Activated CD8-positive, alpha-beta memory T cell treated with anti-CD3 and anti-CD28 coated beads for 4 hours (primary cell): ENCODE data around the gene VN1R2.
"Not testable (repeated sequence)": the region's sequence is repeated elsewhere in the genome, so short reads cannot be mapped to it uniquely, and the experiment has no call there.

Experiments used
- DNase-seq, 2 donors: peaks; one replicate each; pipeline ENCODE4 v3.0.0-alpha.2; 2020; ENCODE audit warnings: low read depth in 2 of 2

Gene VN1R2

DNA sequence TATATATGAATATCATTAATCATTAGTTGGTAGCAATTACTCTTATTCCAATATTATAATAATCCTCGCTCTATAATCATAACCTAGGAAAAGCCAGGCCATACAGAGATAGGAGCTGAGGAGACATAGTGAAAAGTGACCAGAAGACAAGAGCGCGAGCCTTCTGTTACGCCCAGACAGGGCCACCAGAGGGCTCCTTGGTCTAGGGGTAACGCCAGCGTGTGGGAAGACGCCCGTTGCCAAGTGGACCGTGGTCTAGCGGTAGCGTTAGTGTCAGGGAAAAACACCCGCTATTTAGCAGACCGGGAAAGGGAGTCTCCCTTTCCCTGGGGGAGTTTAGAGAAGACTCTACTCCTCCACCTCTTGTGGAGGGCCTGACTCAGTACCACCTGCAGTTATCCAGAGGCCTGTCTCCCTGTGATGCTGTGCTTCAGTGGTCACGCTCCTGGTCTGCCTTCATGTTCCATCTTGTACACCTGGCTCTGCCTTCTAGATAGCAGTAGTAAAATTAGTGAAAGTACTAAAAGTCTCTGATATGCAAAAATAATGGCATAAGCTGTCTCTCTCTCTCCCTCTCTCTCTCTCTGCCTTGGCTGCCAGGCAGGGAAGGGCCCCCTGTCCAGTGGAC, at the start of gene VN1R2:
VN1R2 (plus strand) TSS at position 578 of the 628 bp plus-strand sequence. CDS start 84 bp downstream, outside the sequence.
- DNase-seq: not testable (repeated sequence)

GRCh38 chr19:53211554-53211953, 46.5 kb upstream of the VN1R2 start:
- not testable (repeated sequence) for DNase-seq

DNA sequence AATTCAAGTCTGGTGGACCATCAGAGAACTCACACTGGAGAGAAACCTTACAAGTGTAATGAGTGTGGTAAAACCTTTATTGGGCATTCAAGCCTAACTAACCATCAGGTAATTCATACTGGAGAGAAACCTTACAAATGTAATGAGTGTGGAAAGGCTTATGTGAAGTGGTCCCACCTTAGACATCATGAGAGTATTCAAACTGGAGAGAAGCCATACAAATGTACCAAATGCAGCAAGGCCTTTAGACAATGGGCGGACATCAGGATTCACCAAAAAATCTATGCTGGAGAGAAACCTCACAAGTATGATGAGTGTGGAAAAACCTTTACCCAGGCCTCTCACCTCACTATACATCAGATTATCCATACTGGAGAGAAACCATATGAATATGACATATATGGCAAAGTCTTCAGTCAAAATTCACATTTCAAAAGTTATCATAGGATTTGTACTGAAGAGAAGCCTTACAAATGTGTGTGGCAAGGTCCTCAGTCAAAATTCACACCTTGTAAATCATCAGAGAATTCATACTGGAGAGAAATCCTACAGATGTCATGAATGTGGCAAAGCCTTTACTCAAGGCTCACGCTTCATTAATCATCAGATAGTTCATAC, 45.3 kb upstream of the VN1R2 start:
- DNase-seq: no peak

- DNase-seq: not testable (repeated sequence)
These were observed 35.4 kb upstream of the VN1R2 start for GRCh38 chr19:53222716-53223115.

DNA sequence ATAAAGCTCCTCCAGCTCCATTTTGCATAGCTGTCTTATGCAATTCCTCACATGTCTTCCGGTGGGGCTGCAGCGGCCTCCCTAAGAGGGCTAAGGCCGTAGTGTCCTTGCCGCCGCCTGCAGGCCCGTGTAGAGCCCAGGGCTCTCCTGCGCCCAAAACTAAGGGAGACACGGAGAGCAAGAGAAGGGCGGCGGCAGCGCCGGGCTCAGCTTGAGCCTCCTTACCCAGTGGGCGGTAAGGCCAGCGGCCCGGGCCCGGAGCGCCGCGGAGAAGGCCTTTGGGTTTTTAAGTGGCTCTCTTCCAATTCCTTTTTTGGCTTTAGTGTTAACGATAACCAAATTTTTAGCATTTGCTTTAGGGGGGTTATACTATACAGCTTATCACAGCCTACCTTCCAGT, 33.5 kb upstream of the VN1R2 start:
- no peak for DNase-seq

DNA sequence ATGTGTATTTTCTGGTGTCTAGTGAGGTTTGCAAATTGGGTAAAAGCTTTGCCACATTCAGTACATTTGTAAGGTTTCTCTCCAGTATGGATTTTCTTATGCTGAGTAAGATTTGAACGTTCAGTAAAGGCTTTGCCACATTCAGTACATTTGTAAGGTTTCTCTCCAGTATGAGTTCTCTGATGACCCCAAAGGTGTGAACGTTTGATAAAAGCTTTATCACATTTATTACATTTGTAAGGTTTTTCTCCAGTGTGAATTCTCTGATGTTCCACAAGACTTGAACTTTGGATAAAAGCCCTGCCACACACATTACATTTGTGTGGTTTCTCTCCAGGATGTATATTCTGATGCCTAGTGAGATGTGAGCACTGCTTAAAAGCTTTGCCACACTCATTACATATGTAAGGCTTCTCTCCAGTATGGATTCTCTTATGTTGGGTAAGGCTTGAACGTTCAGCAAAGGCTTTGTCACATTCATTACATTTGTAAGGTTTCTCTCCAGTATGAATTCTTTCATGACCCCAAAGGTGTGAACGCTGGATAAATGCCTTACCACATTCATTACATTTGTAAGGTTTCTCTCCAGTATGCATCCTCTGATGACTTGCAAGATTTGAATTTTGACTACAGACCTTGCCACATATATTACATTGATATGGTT, 20.8 kb upstream of the VN1R2 start:
- DNase-seq: no peak

GRCh38 chr19:53246498-53246897, 11.6 kb upstream of the VN1R2 start:
- no peak for DNase-seq

GRCh38 chr19:53254411-53255341, 3.4 kb upstream of the VN1R2 start, which contains the start of gene ZNF677:
TSS of gene ZNF677 (minus strand) at chr19:53254873. CDS start at chr19:53251550, 3,323 bp downstream.
- DNase-seq: peak; percentile 65 to 70

DNA sequence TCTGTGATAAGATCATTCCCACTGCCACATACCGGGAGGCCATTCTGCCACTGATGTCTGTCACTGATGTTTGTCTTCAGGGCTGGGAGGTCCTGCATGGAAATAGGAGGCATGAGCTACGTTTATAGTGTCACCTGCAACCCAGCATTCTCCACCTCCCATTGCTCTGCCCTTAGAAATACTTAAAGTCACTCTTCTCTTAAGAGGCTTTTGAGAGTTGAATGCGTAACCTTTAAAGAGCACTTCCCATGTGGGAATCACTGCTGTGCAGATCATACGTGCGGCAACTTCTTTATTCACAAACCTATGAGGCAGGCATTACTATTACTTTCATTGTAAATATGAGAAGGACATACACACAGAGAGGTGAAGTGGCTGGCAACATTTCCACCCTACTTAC, 9.5 kb downstream of the VN1R2 start, which contains the start of gene VN1R4:
VN1R4 (minus strand) TSS at position 101 of the 400 bp plus-strand sequence; CDS start at position 43, 58 bp downstream.
- DNase-seq: not testable (repeated sequence)

- not testable (repeated sequence) for DNase-seq
These were observed 11.8 kb downstream of the VN1R2 start for GRCh38 chr19:53269861-53270260.

GRCh38 chr19:53272044-53272443, 14.0 kb downstream of the VN1R2 start:
- no peak for DNase-seq

DNA sequence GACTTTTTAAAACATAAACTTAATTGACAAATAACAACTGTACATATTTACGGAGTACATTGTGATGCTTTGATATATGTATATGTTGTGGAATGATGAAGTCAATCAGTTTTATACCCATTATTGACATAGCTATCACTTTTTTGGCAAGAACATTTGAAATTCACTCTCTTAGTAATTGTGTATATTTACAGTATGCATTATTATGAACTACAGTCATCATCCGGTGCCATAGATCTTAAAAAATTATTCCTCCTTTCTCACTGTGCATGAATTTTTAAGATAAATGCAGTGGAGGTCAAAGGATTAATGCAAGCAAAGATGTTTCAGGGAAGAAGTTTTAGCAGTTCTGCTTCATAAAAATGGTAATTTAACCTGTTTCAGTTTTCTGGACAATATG, 17.4 kb downstream of the VN1R2 start:
- no peak for DNase-seq

DNA sequence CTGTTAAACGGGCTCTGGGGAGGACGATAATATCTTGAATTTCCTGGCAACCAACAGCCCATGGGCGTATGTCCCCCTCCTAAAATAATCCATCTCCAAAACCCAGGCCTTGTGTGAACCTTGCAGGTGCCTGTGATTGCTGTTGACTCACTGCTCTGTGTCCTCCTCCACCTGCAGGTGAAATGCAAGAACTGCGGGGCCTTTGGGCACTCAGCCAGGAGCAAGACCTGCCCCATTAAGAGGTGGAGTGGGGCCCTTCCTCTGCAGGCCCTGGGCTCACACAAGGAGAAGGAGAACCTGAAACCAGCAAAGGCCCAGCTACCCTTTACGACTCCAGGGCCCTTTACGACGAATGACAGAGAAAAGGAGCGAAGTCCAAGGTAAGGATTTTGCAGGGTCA, 23.9 kb downstream of the VN1R2 start:
- not testable (repeated sequence) for DNase-seq

GRCh38 chr19:53285087-53285486, 27.0 kb downstream of the VN1R2 start:
- DNase-seq: no peak

DNA sequence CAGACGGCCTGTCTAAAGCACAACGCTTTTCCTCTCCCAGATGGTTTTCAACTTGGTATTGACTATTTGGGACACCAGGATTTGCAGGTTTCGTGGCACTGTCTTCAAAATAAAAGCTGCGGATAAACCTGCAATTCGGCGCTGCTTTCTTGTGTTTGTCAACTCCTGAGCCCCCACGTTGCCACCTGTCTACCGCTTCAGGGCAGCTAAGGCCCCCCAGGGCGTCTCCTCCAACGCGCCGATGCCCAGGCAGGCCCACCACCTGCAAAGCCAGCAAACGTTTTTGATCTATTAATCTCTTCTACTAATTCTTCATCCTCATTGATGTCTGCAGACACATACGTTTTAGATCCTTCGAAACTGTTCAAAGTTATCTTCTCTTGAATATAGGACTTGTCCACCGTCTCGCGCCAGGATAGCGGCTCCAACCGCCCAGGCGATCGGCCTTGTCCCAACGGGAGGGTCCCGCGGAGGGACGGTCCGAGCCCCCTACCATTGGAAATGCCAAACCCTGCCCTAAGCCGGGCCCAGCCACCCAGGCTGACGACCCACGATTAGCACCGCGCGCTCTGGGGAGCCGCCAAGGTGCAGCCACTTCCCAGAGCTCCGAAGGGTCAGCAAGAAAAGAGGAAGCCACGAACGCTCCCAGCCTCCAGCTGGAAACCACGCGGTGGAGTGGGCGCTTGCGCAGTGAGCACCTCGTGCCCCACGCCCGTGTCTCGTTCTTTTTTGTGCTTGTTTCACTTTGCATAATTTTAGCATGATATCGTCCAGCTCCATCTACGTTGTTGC, 32.9 kb downstream of the VN1R2 start:
- no peak for DNase-seq

GRCh38 chr19:53294786-53295441, 36.8 kb downstream of the VN1R2 start:
- DNase-seq: no peak

- not testable (repeated sequence) for DNase-seq
These were observed 43.2 kb downstream of the VN1R2 start for GRCh38 chr19:53301341-53301740.

DNA sequence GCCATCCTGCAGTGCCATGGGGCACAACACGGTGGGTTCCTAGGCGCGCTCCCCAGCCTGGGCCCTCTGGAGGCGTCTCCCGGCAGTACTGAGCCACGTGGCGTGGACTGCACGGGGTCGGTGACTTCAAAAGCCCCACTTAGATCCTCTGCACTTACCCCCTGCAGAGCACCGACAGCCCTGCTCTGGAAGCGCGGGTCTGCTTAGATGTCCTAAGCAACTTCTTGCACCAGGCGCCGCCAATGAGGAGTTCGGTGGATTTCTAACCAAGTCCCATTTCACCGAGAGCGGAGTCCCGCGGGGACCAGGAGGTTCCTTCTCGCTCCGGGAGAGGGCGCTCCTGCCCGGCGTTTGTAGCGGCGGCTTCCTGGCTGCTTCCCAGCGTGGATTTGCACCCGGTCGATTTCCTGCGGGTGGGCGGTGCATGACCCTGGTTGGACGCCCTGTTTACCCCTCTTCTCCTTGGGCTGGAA, 50.3 kb downstream of the VN1R2 start:
- no peak for DNase-seq
